K562 (cell line): Measurements from ENCODE around the gene FAM43B. TPM values are rescaled to one million over a fixed set of nuclear protein-coding genes. Genes with fewer than 3 reads are reported as not detected.
A peak's percentile ranks its signal among the peaks of the same experiment; 100 is the strongest.

Experiments
- CREB1 ChIP-seq, 2 experiments: sonication (generic) in 1 of 2; formaldehyde crosslinking in 1 of 2; IDR thresholded peaks; 2 replicates each; pipeline versions ENCODE4 v1.6.1 to v1.8.0; 2012 to 2022; ENCODE audit warnings: inconsistent platforms in 1 of 2, mild to moderate bottlenecking in 1 of 2, missing genetic modification reagents in 1 of 2, moderate library complexity in 1 of 2
- DNMT1 ChIP-seq: fragments of 450-650 bp; IDR thresholded peaks from 2 replicates; pipeline ENCODE4 v1.6.1; 2016; ENCODE audit warnings: antibody characterized with exemption, mild to moderate bottlenecking
- HDGF ChIP-seq: fragments of 450-650 bp; IDR thresholded peaks from 2 replicates; pipeline ENCODE4 v1.6.1; 2016
- HIVEP1 ChIP-seq: fragments of 250-450 bp; sonication (Bioruptor Pico); IDR thresholded peaks from 2 replicates; pipeline ENCODE4 v1.4.0; 2020; ENCODE audit warnings: mild to moderate bottlenecking
- MAZ ChIP-seq, 2 experiments: fragments of 450-650 bp in 1 of 2; sonication (generic) in 1 of 2; formaldehyde crosslinking; IDR thresholded peaks in 1 of 2; conservative IDR thresholded peaks in 1 of 2; 2 replicates each; pipeline versions ENCODE4 v1.4.0 to v1.5.0; 2020; ENCODE audit warnings: mild to moderate bottlenecking in 1 of 2, missing genetic modification reagents in 1 of 2
- MED1 ChIP-seq: sonication (generic); formaldehyde crosslinking; IDR thresholded peaks from 2 replicates; pipeline ENCODE4 v1.8.1; 2023; ENCODE audit warnings: missing genetic modification reagents, borderline replicate concordance
- MEF2D ChIP-seq: conservative IDR thresholded peaks from 2 replicates; pipeline ENCODE4 v1.6.1; 2016; ENCODE audit warnings: low read depth, missing genetic modification characterization, missing compliant biosample characterization
- PCBP1 ChIP-seq: fragments of 200-400 bp; formaldehyde crosslinking; IDR thresholded peaks from 2 replicates; pipeline ENCODE4 v1.6.1; 2018; ENCODE audit warnings: mild to moderate bottlenecking, low read depth, low read length; ENCODE audit not compliant: poor library complexity, severe bottlenecking
- POLR2AphosphoS5 ChIP-seq: IDR thresholded peaks from 2 replicates; pipeline ENCODE4 v1.6.1; 2011; ENCODE audit warnings: mild to moderate bottlenecking, low read depth, low read length, moderate library complexity; ENCODE audit not compliant: control insufficient read depth, insufficient read depth
- TEAD4 ChIP-seq, 2 experiments: sonication (generic) in 1 of 2; formaldehyde crosslinking in 1 of 2; IDR thresholded peaks; 2 replicates each; pipeline versions ENCODE4 v1.6.1 to v1.8.0; 2012 to 2022; ENCODE audit warnings: borderline replicate concordance in 1 of 2, inconsistent platforms in 1 of 2, low read length in 1 of 2, mild to moderate bottlenecking in 1 of 2, missing genetic modification reagents in 1 of 2
- ZNF436 ChIP-seq: fragments of 250-450, 450-650 bp; sonication (Bioruptor Pico); formaldehyde crosslinking; IDR thresholded peaks from 2 replicates; pipeline ENCODE4 v1.7.0; 2020; ENCODE audit warnings: mild to moderate bottlenecking
- ZSCAN32 ChIP-seq: fragments of 450-650 bp; formaldehyde crosslinking; IDR thresholded peaks from 2 replicates; pipeline ENCODE4 v1.4.0; 2020; ENCODE audit warnings: mild to moderate bottlenecking, moderate library complexity
- polyA plus RNA-seq, 8 experiments: library from polyadenylated mRNA; depleted of rRNA in 4 of 8; stranded (reverse) in 5 of 8; unstranded in 3 of 8; fragments of >200 nt; fragmentation: Nextera tagmentation in 2 of 8; fragmentation: Illumina TruSeq in 1 of 8; extraction: Ambion mirVana in 2 of 8; extraction: Trizol in 1 of 8; gene quantifications; 2 replicates each; pipeline versions ENCODE4 v1.2.1 to v1.2.3, GENCODE V29; 2011 to 2014; ENCODE audit warnings: inconsistent platforms in 1 of 8, missing spikeins in 1 of 8
- total RNA-seq, 7 experiments: library from RNA; depleted of rRNA in 6 of 7; stranded (reverse); fragments of >200 nt in 6 of 7; fragmentation: Illumina TruSeq in 2 of 7; extraction: Trizol in 2 of 7; gene quantifications; 2 replicates each; pipeline versions ENCODE4 v1.2.1 to v1.2.3, GENCODE V29; 2011 to 2021; ENCODE audit warnings: low replicate concordance in 1 of 7
- TF ChIP-seq, protein P1 (sequence below): fragments of 250-450 bp; sonication (Bioruptor Pico); IDR thresholded peaks from 2 replicates; pipeline ENCODE4 v1.4.0; 2020; ENCODE audit warnings: mild to moderate bottlenecking, moderate library complexity
- TF ChIP-seq, protein P2 (sequence below), 2 experiments: IDR thresholded peaks; 2 replicates each; pipeline ENCODE4 v1.6.1; 2011; ENCODE audit warnings: borderline replicate concordance in 1 of 2, control low read depth in 1 of 2, low read depth in 1 of 2, low read length in 1 of 2, mild to moderate bottlenecking in 1 of 2, mixed read lengths in 1 of 2, moderate library complexity in 1 of 2; ENCODE audit not compliant: insufficient read depth in 1 of 2, insufficient read length in 1 of 2, poor library complexity in 1 of 2, severe bottlenecking in 1 of 2; ENCODE audit errors: extremely low read depth in 1 of 2
- TF ChIP-seq, protein P3 (sequence below): sonication (generic); formaldehyde crosslinking; IDR thresholded peaks from 2 replicates; pipeline ENCODE4 v1.9.0; 2022; ENCODE audit warnings: mild to moderate bottlenecking, missing genetic modification reagents
- TF ChIP-seq, protein P4 (sequence below): fragments of 250-450 bp; sonication (Bioruptor Pico); IDR thresholded peaks from 2 replicates; pipeline ENCODE4 v1.4.0; 2020

FAM43B gene
- total and polyA plus RNA-seq, 9 of the 15 experiments (the other 6 are each of a cell fraction or from before 2014, with no cell fraction given) = not detected

DNA sequence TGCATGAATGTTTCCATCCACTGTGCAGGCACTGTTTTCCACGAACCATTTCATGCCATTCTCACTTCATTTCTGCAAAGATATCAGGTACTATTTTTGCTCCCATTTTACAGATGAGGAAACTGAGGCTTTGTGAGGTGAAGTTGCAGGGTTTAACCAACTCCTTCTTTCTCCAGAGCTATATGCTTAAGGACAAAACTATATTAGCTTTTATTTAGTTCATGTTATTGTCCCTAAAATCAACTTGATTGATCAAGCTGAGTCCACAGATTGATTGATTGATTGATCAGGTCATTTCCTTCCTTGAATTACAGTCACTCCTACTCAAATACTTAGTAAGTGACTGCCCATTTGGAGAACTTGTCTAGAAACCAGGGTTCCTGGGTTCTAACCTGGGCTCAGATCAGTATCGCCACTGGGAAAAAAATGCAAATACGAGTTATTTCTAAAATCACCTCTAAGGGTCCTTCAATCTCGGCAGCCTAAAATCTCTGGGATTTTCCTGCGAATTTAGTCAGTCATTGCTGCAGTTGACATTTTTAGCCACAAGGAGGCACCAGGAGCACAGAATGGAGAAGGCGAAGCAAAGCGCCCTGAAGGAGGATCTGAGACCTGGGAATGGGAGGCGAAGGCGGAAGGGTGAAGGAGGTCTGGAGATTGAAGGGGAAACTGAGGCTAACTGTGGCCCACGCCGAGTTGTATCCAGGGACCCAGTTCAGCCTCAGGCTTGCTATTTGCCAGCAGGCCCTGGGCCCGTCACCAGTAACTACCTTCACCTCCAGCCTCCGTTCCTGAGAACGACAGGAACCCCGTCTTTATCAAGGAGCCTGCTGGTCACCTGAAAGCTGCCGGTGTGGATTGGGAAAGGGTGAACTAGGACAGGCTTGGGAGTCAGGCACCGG, 30.2 kb upstream of the FAM43B start (continued):
- TF ChIP-seq TEAD4 (IDR thresholded peaks at IDR 0.05; ENCODE audit: low read length) (peak; percentile 25; the same call in 1 of the 2 replicates), TEAD4 (CRISPR knock-in tag; IDR thresholded peaks at IDR 0.05; ENCODE audit: borderline replicate concordance) (no peak), ZSCAN32 (CRISPR knock-in tag) (no peak), DNMT1 (no peak), PCBP1 (no peak), MEF2D (tag) (no peak), HIVEP1 (CRISPR knock-in tag) (no peak), MED1 (CRISPR knock-in tag) (no peak), POLR2AphosphoS5 (no peak), CREB1 (IDR thresholded peaks at IDR 0.05) (no peak), CREB1 (CRISPR knock-in tag; IDR thresholded peaks at IDR 0.05) (no peak; the same call in 1 of the 2 replicates), HDGF (no peak), ZNF436 (CRISPR knock-in tag) (no peak), MAZ (CRISPR knock-in tag; conservative IDR thresholded peaks at IDR 0.05 in 1 of 2, IDR thresholded peaks at IDR 0.05 in 1 of 2) (0 out of 4 replicates have a peak, but pooled peaks of 1 of the 2 experiments have one; percentile 4)
- TF ChIP-seq, protein P1, sequence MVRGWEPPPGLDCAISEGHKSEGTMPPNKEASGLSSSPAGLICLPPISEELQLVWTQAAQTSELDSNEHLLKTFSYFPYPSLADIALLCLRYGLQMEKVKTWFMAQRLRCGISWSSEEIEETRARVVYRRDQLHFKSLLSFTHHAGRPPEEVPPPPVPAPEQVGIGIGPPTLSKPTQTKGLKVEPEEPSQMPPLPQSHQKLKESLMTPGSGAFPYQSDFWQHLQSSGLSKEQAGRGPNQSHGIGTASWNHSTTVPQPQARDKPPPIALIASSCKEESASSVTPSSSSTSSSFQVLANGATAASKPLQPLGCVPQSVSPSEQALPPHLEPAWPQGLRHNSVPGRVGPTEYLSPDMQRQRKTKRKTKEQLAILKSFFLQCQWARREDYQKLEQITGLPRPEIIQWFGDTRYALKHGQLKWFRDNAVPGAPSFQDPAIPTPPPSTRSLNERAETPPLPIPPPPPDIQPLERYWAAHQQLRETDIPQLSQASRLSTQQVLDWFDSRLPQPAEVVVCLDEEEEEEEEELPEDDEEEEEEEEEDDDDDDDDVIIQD (CRISPR knock-in tag) = no peak
- TF ChIP-seq, protein P2, sequence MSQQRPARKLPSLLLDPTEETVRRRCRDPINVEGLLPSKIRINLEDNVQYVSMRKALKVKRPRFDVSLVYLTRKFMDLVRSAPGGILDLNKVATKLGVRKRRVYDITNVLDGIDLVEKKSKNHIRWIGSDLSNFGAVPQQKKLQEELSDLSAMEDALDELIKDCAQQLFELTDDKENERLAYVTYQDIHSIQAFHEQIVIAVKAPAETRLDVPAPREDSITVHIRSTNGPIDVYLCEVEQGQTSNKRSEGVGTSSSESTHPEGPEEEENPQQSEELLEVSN (IDR thresholded peaks at IDR 0.05; ENCODE audit: borderline replicate concordance in 1 of 2, extremely low read depth in 1 of 2, insufficient read depth in 1 of 2, insufficient read length in 1 of 2, low read depth in 1 of 2, low read length in 1 of 2, poor library complexity in 1 of 2, severe bottlenecking in 1 of 2) = no peak
- TF ChIP-seq, protein P3, sequence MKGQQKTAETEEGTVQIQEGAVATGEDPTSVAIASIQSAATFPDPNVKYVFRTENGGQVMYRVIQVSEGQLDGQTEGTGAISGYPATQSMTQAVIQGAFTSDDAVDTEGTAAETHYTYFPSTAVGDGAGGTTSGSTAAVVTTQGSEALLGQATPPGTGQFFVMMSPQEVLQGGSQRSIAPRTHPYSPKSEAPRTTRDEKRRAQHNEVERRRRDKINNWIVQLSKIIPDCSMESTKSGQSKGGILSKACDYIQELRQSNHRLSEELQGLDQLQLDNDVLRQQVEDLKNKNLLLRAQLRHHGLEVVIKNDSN = 0 out of 2 replicates have a peak, but pooled peaks have one; percentile 30
- TF ChIP-seq, protein P4, sequence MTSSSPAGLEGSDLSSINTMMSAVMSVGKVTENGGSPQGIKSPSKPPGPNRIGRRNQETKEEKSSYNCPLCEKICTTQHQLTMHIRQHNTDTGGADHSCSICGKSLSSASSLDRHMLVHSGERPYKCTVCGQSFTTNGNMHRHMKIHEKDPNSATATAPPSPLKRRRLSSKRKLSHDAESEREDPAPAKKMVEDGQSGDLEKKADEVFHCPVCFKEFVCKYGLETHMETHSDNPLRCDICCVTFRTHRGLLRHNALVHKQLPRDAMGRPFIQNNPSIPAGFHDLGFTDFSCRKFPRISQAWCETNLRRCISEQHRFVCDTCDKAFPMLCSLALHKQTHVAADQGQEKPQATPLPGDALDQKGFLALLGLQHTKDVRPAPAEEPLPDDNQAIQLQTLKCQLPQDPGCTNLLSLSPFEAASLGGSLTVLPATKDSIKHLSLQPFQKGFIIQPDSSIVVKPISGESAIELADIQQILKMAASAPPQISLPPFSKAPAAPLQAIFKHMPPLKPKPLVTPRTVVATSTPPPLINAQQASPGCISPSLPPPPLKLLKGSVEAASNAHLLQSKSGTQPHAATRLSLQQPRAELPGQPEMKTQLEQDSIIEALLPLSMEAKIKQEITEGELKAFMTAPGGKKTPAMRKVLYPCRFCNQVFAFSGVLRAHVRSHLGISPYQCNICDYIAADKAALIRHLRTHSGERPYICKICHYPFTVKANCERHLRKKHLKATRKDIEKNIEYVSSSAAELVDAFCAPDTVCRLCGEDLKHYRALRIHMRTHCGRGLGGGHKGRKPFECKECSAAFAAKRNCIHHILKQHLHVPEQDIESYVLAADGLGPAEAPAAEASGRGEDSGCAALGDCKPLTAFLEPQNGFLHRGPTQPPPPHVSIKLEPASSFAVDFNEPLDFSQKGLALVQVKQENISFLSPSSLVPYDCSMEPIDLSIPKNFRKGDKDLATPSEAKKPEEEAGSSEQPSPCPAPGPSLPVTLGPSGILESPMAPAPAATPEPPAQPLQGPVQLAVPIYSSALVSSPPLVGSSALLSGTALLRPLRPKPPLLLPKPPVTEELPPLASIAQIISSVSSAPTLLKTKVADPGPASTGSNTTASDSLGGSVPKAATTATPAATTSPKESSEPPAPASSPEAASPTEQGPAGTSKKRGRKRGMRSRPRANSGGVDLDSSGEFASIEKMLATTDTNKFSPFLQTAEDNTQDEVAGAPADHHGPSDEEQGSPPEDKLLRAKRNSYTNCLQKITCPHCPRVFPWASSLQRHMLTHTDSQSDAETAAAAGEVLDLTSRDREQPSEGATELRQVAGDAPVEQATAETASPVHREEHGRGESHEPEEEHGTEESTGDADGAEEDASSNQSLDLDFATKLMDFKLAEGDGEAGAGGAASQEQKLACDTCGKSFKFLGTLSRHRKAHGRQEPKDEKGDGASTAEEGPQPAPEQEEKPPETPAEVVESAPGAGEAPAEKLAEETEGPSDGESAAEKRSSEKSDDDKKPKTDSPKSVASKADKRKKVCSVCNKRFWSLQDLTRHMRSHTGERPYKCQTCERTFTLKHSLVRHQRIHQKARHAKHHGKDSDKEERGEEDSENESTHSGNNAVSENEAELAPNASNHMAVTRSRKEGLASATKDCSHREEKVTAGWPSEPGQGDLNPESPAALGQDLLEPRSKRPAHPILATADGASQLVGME (CRISPR knock-in tag) = no peak
